HG02798 (cell line): Measurements from ENCODE around the gene TMEM198.

Experiments used
- ATAC-seq: cut with Tn5 transposase; IDR thresholded peaks from one replicate; pipeline ENCODE4 v1.9.1; 2021; ENCODE audit warnings: mild to moderate bottlenecking; ENCODE audit not compliant: unreplicated experiment, poor library complexity

TMEM198 gene

GRCh38 chr2:219524817-219525216 is 19.0 kb upstream of the TMEM198 start:
- no peak for ATAC-seq

- ATAC-seq, result no peak
Measured at GRCh38 chr2:219525533-219526232, 18.1 kb upstream of the TMEM198 start.

DNA sequence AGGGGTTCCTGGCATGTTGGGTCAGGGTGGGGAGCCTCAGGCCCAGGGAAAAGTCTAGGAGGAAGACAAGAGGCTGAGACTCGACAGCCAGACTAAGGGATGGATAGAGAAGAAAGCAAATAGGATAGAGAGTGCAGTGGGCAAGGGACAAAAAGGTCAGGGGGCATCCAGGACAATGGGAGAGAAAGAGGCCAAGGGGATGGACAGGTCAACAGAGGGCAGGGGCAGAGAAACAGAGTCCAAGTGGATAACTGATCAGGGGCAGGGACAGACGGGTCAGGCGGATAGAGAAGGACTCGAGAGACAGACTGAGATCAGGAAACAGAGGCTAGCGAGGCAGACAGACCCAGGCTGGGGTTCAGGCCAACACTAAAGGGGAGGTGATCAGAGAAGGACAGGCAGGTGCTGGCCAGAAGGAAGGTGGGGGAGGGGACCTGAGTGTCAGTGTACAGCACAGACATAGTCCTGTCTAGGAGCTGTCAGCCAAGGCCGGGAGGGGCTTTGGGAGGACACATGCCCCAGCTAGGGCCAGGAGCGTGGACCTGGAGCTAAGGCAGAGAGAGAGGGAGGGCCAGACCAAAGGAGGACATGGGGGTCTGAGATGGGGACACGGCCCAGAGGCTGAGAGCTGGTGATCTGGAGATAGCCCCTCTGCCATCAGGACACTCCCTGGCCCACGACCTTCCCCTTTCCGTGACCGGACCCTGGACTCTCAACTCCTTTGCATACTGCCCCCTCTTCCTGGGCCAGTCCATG is 17.3 kb upstream of the TMEM198 start:
- ATAC-seq, result no peak

DNA sequence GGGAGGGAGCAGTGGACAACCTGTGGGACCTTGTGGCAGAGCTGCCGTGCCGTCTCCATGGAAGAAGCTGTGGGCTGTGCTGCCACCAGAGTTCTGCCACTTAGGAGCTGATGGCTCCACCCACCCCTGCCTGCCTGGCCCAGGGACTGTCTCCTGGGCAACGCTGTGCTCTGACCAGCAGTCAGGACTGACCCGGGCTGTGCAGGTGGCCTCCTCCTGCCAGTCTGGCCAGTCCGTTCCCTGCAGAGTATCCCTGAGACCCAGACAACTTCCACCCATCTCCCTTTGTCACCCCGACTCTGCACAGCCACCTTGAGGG is 16.8 kb upstream of the TMEM198 start:
- ATAC-seq, result no peak

DNA sequence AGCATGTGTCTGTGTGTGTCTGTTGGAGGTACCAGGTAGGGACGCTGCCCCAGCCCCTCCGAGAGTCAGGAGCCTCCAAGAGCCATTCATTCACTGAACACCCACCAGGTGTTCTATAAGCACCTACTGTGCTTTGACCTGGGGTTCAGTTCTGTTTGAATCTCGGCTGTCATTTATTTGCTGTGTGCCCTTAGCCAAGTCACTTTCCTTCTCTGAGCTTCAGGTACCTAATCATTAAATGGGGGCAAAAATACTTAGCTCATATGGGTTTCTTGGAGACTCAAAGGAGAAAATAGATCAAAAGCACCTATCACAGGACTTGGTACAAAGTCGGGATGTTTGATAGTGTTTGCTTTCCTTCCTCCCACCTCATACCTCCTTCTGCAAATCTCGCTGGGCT is 16.4 kb upstream of the TMEM198 start:
- ATAC-seq, result no peak

- ATAC-seq, result peak; percentile 83
Measured at GRCh38 chr2:219530048-219530963, 13.5 kb upstream of the TMEM198 start.

GRCh38 chr2:219531639-219532377 is 12.0 kb upstream of the TMEM198 start:
- ATAC-seq, result no peak

GRCh38 chr2:219532378-219532649 is 11.5 kb upstream of the TMEM198 start:
- no peak for ATAC-seq

DNA sequence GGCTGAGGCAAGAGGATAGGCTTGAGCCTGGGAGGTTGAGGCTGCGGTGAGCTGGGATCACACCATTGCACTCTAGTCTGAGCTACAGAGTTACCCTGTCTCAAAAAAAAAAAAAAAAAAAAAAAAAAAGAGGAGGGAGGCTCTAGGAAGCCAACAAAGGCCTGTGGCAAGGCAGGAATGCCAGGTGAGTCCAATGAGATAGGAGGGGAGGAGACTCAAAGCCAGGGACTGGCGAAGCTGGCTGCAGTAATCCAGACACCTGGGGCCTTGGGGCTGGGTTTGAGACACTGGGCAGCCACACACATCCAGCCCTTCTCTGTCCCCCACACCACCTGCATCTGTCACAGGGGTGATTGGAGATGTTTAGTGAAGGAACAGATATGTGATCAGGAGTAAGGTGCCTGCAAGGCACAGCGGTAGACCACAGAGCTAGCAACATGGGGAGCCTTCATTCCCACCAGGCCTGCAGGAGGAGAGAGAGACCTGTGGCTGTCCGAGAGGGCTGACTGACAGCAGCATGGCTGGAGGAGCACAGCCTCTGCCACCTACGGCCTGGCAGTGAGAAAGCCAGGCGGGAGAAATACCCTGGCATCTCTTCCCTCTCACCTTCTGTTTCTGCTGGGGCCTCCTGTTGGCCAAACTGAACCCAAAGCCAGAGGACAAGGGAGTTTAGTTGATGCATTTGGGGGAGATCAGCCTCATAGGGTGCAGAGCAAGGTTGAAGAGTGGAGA is 9.7 kb upstream of the TMEM198 start:
- ATAC-seq, result no peak

- ATAC-seq, result no peak
Measured at GRCh38 chr2:219536425-219536824, 7.4 kb upstream of the TMEM198 start.

DNA sequence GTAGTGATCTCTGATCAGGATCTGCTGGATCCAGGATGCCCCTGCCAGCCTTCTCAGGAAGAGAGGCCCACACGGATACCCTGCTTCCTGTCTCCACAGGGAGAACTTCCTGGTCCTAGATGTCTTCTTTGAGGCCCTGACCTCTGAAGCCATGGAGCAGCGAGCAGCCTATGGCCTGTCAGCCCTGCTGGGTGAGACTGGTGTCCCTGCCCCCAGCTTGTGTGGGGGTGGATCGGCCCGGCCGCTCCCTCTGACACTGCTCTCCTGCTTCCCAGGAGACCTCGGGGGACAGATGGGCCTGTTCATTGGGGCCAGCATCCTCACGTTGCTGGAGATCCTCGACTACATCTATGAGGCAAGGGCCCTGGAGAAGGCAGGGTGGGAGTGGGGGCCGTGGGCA is 6.9 kb upstream of the TMEM198 start:
- no peak for ATAC-seq

DNA sequence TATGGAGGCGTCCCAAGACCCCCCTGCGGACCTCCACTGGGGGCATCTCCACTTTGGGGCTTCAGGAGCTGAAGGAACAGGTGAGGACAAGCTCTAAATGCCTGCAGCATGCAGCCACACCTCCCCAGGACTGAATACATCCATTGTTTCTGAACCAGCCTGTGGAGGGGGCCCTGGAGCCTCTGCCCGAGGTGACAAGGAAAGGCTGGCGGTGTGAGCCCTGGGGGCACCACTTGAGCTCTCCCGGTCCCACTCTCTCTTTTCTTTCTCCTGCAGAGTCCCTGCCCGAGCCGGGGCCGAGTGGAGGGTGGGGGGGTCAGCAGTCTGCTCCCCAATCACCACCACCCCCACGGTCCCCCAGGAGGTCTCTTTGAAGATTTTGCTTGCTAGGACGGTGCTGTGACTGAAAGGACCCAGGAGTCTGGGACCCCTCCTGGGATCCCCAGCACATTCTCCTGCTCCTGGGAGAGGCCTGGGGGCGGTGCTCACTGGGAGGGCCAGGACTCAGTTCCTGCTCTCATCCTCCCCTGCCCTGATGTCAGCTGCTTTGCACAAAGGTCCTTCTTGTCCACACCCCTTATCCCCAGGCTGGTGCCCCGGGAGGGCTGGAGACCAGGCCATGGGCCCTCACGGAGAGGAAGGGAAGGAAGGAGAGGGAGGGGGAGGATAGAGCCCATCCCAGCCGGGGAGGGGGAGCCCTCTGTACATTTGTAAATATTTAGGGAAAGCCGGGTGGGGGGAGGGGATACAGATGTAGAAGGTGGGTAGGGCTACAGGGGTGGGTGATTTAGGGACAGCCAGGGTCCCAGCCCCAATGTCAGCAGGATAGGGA is 6.0 kb upstream of the TMEM198 start:
- no peak for ATAC-seq

GRCh38 chr2:219538504-219538951 is 5.3 kb upstream of the TMEM198 start:
- no peak for ATAC-seq

DNA sequence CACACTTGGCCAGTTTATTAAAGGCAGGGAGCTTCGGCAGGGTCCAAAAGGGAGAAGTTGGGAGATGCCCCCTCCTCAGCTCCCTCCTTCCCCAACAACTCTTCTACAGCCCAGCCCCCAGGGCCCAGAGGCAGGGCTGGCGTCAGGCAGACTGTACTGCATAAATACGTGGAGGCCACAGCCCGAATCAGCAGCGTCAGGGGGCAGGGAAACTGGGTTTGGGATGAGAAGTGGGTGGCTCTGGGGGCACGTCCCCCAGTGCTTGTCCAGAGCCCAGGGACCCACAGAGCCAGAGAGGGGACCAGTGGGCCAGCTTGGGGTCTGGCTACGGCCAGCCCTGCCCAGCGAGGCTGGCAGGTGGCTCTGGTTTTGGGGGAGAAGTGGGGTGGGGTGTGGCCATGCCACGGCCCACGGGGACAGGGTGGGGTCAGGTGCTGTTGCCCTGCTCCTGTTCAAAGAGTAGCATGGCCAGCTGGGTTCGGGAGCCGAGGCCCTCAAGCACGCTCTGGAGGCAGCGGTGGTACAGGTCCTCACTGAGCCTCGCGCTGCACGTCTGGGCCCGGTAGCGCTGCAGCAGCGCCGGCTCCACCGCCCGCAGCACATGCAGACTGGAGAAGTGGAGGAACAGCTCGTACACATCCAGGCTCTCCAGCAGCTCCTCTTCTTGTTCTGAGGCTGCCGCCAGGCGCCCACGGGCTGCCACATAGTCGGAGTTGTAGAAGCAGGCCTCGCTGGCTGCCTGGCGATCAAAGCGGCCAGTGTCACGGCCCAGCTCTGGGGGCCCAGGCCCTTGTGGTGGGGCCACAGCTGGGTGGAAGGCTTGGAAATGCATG is 4.7 kb upstream of the TMEM198 start:
- ATAC-seq, result no peak

GRCh38 chr2:219539926-219540678 is 3.7 kb upstream of the TMEM198 start:
- ATAC-seq, result no peak

GRCh38 chr2:219540784-219541504 is 2.9 kb upstream of the TMEM198 start:
- ATAC-seq, result no peak
